OCI-LY3 (cell line): ENCODE results near the gene RTKN.

ENCODE experiments used
- EZH2phosphoT487 ChIP-seq: fragments of 200-600 bp; shearing (Covaris generic); IDR thresholded peaks from 2 replicates; pipeline ENCODE4 v1.6.1; 2018; ENCODE audit warnings: antibody characterized with exemption, mixed run types, low read depth
- TF ChIP-seq, protein P1 (sequence below): fragments of 200-600, 300-600 bp; sonication (generic); IDR thresholded peaks from 2 replicates; pipeline ENCODE4 v1.5.1; 2014; ENCODE audit warnings: antibody characterized with exemption, low read length, low read depth

DNA sequence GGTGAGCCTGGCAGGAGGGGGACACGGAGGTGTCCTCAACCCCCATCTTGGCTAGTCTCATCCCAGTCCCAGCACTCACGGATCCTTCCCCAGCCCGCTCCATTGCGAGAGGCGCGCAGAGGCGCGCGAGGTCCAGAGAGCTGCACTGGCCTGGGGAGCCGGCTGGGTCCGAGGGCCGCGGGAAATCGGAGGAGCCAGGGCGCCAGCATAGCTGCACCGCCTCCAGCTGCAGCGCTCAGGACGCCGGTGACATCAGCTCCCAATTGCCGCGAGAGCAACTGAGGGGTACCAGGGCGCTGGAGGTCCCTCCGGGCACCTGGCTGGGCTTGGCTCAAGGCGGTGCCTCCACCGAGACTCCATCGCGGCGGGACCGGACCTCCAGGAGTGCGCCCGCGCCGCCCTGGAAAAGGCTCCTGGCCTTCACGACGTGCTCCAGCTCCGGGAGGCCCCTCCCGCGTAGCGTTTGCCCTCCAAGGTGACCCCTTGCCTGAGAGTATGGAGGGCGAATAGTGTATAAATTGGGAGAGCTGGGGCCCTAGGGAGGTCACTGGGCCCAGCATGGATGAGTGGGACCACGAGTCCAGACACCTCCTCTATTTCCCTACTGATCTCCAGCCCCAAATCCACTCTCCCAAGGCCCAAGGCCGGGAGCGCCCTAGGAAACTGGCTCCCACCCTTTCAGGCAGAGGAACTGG lies 5.5 kb downstream of the RTKN start:
- TF ChIP-seq, protein P1, sequence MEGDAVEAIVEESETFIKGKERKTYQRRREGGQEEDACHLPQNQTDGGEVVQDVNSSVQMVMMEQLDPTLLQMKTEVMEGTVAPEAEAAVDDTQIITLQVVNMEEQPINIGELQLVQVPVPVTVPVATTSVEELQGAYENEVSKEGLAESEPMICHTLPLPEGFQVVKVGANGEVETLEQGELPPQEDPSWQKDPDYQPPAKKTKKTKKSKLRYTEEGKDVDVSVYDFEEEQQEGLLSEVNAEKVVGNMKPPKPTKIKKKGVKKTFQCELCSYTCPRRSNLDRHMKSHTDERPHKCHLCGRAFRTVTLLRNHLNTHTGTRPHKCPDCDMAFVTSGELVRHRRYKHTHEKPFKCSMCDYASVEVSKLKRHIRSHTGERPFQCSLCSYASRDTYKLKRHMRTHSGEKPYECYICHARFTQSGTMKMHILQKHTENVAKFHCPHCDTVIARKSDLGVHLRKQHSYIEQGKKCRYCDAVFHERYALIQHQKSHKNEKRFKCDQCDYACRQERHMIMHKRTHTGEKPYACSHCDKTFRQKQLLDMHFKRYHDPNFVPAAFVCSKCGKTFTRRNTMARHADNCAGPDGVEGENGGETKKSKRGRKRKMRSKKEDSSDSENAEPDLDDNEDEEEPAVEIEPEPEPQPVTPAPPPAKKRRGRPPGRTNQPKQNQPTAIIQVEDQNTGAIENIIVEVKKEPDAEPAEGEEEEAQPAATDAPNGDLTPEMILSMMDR, result no peak
- TF ChIP-seq EZH2phosphoT487, result no peak
